Measurements from ENCODE around the gene HK3. TPM values are rescaled to one million over a fixed set of nuclear protein-coding genes. Genes with fewer than 3 reads are reported as not detected.

The HK3 gene
- polyA plus RNA-seq, 3 donors: 4.0 to 48.0 (median 21.6) TPM

DNA sequence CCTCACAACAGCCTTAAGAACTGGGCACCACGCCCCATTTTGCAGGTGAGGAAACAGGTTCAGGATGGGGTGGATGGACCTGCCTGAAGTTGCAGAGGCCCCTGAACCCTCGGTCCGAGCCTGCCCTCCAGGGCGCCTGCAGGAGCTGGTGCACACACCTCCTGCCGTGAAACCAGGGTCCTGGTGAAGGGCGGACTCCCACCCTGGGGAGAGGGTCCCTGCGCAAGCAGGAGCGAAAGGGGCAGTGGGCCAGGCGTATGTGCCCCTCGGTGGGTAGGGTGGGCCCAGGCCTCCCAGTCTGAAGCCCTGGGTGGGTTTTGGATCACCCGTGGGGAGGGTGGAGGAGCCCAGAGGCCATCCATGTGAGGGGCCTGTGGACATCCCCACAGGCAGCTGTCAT lies 37.9 kb downstream of the HK3 start:
- 79 to 85% (median 84%) methylated on average over 11 of the region's 11 CpGs for WGBS, 3 donors
- H3K27ac ChIP-seq (ENCODE audit: low read depth, low read length): no peak overlapping the region

DNA sequence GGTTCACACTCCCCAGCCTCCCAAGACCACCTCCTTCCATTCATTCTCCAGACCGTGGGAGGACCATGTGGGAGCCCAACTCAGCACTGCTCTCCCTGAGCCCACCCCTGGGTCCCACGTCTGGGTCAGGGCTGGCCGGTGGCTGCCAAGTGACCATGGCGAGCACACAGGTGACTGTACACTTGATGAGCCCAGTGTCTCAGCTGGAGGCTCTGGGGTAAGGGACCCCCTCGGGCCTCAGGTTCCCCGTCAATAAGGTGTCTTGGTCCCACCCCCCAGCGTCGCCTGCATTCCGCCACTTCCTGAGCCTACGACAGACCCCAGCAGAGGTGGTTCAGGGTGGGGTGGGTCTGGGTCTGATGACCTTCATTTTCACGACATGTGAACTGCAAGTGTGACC lies 38.8 kb downstream of the HK3 start:
- H3K27ac ChIP-seq (ENCODE audit: low read depth, low read length): no peak overlapping the region
- 60 to 77% (median 74%) methylated on average over 11 of the region's 11 CpGs for WGBS, 3 donors

DNA sequence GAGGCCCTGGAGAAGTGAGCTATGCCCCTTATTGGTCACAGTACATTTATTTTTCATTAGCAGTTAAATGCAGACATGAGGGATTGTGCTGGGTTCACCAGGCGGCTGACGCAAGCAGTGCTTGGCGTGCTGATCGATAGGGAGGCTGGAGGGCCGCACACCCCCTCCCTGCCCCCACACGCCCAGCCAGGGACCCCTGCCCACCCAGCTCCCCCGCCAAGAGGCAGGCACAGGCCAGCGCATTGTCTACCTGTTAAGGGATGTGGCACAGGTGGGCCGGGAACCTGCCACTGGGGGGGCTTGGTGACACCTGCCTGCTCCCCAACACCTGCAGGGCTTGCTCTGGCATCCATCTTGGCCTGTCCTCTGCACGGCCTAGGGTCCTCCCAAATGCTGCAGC lies 39.2 kb downstream of the HK3 start:
- WGBS, 3 donors: 56 to 65% (median 58%) methylated on average over 8 to 10 of the region's 10 CpGs

DNA sequence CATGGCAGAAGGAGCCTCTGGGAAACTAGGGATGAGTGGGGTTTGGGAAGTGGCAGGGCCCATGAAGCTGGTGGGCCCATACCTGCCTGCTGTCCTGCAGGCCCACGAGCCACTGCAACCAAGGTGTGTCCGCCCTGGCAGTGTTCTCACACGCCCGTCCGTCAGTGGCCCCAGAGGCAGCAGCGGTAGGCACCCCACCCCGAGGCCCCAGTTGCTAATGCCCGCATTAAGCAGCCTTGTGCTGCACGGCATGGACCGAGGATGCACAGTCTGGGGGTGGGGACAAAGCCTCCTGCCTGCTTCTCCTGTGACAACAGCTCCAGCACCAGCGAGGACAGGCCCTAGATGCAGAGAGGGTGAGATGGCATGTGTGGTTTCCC lies 41.3 kb downstream of the HK3 start:
- no peak overlapping the region for H3K27ac ChIP-seq (ENCODE audit: low read depth, low read length)
- 70 to 84% (median 80%) methylated on average over 11 of the region's 11 CpGs for WGBS, 3 donors

More for the DNA sequence above, 39.2 kb downstream of the HK3 start:
- H3K27ac ChIP-seq (ENCODE audit: low read depth, low read length): no peak overlapping the region

DNA sequence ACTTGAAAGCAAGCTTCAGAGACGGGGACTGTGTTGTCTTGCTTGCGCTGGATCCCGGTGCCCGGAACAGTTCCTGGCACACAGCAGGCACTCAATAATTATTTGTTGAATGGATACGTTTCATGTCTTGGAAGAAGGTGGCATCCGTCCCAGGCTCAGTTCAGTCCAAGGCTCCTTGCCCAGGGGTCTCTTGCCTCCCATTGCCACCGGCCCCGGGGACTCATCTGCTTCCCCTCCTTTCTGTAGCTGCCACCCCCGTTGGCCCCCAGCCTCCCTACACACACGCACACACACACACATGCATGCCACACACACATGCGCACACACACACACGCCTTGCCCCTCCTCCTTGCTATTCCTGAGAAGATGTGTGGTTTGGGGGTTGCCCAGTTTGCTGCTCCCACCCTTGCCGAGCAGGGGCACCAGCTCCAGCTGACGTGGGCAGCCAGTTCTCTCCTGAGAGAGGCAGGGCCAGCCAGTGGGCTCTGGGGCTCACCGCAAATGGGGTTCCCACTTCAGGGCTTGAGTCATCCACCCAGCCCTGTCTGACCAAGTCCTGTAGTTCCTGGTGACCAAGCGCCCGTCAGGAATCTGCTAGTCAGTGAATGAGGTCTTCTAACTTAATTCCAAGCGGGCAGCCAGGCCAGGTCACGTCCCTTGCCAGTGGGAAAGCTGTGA lies 41.8 kb downstream of the HK3 start:
- WGBS, 3 donors: 69 to 73% (median 69%) methylated on average over 19 of the region's 19 CpGs
- H3K27ac ChIP-seq (ENCODE audit: low read depth, low read length): no peak overlapping the region

DNA sequence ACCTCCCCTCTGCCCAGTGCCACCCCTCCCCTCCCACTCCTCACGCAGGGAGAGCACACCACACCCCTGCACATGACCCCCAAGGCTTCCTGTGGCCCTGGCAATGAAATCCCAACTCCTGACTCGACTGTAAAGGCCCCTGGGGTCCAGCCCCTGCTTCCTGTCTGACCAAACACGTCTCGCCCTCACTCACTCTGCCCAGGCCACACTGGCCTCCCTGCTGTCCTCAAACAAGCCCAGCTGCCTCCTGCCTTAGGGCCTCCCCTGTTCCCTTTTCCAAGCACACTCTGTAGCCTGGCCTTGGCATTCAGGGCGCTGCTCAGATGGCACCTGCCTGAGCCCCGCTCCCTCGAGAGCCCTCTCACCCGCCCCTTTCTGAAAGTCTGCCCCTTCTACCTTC lies 42.4 kb downstream of the HK3 start:
- 59 to 69% (median 60%) methylated on average over 8 of the region's 8 CpGs for whole genome bisulfite sequencing, 3 donors
- H3K27ac ChIP-seq (ENCODE audit: low read depth, low read length): no peak overlapping the region

DNA sequence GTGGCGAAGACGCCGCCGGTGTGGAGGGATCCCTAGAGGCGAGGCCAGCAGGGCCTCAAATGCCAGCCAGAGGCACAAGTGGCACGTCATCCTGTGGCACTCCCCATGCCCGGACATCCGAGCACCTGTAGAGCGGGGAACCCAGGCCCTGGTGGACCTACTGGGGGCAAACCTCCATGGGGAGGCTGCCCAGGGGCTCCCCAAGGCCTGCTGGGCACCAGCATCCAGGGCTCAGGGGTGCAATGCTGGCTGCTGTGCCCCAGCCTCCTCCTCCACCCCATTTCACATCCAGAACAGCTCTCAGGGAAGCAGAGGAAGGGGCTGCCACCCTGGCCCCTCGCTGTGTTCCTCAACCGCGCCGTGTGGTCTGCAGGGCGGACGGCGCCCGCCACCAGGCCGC lies 43.5 kb downstream of the HK3 start:
- WGBS, 3 donors: 90 to 93% (median 90%) methylated on average over 18 of the region's 18 CpGs

DNA sequence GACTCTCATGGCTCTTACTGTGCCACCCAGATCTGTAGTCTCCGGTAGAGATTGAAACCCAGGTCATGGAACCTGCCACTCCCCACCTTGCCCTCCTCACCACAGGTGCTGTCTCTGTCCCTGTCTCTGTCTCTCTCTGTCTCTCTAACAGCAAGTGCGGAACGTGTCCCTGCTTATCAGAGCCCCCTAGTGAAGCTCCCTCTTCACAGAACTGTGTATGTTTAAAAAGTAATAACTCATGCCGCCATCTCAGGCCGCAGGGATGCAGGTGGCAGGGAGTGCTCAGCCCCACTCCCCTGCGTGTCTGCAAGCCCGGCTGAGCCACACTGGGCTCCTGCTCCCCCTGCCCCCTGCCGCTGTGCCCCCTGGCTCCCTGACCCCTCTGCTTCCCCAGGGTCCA lies 45.0 kb downstream of the HK3 start:
- 45 to 49% (median 49%) methylated on average over 7 to 8 of the region's 8 CpGs for WGBS, 3 donors
- no peak overlapping the region for H3K27ac ChIP-seq (ENCODE audit: low read depth, low read length)

More for the DNA sequence above, 43.5 kb downstream of the HK3 start:
- H3K27ac ChIP-seq (ENCODE audit: low read depth, low read length): no peak overlapping the region

DNA sequence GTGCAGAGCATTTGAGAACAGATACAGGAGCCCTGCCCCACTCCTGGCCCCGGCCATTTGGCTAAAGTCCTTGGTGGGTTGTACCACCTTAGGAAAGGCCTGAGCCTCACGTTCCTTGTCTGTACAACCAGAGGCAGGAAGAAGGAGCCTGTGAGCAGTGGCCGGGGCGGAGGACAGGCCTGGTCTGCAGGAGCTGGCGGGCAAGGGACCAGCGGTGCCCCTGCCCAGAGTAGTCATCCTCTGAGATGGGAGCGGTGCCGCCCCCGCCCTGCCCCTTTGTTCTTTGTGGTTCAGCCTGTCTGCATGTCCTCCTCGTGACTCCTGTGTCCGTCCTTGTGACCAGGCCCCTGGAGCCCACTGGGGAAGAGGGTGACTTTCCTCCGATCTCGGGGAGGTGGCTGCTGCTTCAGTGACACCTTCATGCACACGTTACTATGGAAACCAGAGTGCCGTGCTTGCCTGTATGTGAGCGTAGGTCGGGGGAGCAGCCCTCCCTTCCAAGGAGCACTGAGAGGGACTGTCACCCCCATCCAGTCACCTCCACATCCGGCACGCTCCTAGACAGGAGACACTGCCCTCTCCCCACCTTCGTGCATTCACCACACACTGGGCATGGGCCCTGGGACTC lies 45.9 kb downstream of the HK3 start:
- H3K27ac ChIP-seq (ENCODE audit: low read depth, low read length): no peak overlapping the region
- WGBS, 3 donors: 74 to 80% (median 78%) methylated on average over 20 of the region's 20 CpGs

DNA sequence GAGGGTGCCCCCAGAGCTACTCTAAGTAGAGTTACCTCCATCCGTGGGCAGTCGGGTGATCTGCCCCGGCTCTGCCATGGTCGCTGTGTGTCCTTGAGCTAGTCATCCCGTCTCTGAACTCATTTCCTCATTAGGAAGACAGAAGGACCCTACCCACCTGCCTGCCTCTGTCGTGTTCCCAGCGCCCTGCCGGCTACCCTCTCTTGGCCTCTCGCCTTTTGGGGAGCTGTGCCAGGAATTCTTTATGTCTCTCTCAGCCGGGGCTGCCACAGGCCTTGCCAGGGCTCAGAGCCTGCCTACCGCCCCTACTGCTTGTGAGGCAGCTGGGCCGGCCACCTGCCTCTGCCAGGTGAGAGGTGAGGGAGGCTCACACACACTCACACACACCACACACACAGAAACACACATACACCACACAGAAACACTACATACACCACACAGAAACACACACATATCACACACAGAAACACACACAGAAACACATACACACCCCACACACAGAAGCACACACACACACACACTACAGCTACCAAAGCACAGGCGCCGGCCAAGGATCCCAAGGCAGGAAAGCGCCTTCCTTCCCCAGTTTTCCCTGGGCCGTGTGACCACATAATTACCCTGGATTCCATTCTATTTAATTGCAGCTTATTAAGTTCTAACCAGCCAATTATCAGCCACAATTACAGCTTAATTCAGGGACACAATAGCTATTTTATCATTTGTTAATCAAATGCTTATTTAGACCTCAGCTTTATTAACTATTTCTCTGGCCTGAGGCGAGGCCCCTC lies 47.1 kb downstream of the HK3 start:
- WGBS, 3 donors: 38 to 70% (median 60%) methylated on average over 17 of the region's 17 CpGs
- H3K27ac ChIP-seq (ENCODE audit: low read depth, low read length): no peak overlapping the region

DNA sequence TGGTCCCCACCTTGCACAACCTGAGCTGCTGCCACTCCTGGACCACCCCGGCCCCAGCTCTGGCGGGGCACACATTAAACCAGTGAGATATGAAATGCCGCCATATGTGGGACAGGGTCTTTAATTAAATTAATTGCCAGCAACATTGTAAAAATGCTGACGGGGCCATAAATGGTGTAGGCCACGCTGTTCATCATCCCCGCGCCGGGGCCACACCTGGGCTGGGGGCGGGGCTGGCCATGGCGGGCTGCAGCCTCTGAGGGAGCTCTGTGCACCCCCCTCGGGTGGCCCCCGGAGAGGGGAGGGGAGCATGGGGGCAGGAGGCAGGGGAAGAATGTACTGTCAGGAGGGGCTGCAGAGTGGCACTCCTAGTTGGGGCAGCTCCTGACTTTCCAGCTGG lies 47.8 kb downstream of the HK3 start:
- WGBS, 3 donors: 67 to 75% (median 70%) methylated on average over 12 of the region's 12 CpGs
- H3K27ac ChIP-seq (ENCODE audit: low read depth, low read length): no peak overlapping the region

DNA sequence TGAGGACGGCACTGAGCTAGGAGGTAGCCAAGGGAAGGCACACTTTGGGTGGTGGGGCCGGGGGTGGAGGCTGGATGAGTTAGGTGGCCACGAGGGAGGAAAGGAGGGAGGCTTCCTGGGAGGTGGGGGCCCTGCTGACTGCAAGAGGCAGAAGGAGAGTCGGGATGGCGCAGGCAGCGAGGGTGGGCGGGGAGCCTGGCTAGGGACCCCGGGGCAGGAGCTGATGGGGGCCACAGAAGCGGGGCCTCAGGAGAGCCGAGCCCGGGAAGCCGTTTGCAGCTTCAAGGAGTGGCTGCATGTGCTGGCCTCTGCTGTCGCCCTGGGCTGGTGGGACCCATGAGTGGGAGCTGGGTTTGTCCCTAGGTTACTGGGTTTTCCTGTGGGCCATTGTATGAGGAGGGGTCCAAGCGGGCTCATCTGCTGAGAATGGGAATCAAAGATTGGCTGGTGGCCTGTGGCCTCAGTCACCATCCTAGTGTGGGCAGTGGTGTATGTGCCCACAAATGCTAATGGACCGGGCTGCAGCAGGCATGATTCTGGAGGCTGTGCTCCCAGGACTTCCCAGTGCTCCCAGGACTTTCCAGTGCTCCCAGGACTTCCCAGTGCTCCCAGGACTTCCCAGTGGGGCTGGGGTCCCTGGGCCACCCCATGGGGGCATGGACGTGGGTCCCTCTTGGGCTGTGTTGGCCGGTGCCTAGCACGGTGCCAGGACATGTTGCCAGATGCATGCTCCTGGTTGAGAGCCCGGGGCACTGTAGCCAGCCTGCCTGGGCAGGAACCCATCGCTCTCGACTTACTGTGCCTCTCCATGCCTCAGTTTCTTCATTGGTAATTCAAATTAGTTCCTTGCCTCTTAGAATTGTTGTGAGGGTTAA lies 48.5 kb downstream of the HK3 start:
- 73 to 82% (median 79%) methylated on average over 20 to 21 of the region's 21 CpGs for WGBS, 3 donors
- H3K27ac ChIP-seq (ENCODE audit: low read depth, low read length): no peak overlapping the region

DNA sequence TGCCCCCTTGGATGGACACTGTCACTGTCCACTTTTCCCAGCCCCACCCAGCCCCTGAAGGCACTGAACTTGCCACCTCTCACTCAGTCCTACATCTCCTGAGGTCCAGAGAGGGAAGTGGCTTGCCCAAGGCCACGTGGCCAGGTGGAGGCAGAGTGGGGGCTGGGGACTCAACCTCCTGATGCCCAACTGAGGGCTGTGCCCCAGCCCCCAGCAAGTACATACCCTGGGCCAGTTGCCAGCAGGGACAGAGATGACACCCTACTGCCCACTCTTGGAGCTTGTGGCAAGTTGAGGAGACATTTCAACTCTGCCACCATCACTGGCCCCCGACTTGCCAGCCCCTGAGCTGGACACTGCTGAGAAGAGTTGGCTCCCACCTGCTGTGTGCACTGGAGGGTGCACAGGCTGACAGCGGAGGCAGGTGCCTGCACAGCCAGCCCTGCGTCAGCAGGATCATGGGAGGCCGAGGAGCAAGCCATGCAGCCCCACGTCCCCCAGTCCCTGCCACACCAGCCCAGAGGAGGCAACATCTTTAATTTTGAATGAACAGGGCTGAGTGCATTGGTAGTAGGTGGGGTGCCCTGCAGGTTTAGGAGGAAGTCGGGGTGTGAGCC lies 49.4 kb downstream of the HK3 start:
- WGBS, 3 donors: 74 to 76% (median 74%) methylated on average over 7 of the region's 7 CpGs

DNA sequence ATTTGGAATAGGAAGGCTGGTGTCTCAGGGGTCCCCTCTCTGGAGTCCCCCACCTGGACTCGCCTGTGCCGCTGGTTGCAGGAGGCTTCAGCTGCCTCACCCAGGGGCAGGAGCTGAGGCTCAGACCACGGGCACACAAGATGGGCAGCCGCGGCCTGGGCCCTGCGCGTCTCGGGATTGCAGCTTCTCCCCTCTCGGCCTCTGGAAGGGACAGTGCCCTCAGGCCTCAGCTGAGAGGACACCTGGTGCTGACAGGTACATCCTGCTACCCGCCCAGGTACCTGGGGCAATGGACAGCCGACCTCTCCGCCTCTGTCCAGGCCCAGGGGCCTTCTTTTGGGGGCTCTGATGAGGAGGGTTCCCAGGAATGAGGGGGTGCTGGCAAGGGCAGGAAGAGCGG lies 50.5 kb downstream of the HK3 start:
- 82 to 87% (median 85%) methylated on average over 6 to 13 of the region's 13 CpGs for WGBS, 3 donors
- H3K27ac ChIP-seq (ENCODE audit: low read depth, low read length): no peak overlapping the region

More for the DNA sequence above, 49.4 kb downstream of the HK3 start:
- no peak overlapping the region for H3K27ac ChIP-seq (ENCODE audit: low read depth, low read length)

DNA sequence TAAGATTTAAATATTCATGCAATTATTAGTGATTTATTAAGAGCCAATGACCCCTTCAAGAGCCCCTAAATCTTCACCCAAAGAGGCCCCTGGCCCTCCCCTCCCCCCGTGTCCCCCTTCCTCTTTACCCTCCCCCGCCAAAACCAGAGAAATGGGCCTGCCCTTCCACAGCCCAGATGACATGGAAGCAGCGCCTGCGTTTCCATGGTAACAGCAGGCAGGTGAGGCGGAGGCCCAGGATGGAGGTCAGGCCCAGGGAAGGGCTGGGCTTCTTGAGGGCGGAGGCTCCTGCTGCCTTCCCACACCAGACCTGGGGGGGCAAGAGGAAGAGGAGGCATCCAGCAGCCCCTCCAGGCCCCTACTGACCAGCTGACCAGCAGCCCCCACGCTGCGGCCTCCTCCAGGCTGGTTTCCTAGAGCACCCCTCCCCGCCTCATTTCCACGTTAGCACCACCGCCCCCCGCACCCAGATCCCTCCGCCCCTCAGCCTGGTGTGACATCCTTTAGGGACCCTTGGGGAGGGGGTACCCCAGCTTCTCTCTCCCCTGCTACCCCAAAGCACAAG lies 51.3 kb downstream of the HK3 start:
- WGBS, 3 donors: 74 to 80% (median 78%) methylated on average over 13 of the region's 13 CpGs

DNA sequence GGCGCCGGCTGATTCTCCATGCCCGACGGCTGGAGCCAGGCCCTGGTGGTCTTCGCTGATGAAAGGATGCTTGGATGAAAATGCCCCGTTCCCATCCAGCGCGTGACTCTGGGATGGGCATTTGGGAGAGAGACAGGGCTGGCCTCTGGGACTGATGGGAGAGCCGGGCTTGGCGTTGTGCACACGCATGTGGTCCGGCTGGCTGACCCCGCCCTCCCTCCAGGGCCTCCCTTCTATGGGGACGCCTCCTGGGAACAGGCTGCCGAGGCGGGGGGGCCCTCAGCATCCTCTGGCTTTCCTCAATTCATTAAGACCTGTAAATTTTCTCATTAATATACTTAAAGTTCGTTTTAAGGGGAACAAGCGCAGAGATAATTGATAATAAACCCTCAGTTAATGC lies 52.0 kb downstream of the HK3 start:
- WGBS, 3 donors: 46 to 53% (median 51%) methylated on average over 18 of the region's 18 CpGs
- H3K27ac ChIP-seq (ENCODE audit: low read depth, low read length): no peak overlapping the region

More for the DNA sequence above, 51.3 kb downstream of the HK3 start:
- no peak overlapping the region for H3K27ac ChIP-seq (ENCODE audit: low read depth, low read length)

DNA sequence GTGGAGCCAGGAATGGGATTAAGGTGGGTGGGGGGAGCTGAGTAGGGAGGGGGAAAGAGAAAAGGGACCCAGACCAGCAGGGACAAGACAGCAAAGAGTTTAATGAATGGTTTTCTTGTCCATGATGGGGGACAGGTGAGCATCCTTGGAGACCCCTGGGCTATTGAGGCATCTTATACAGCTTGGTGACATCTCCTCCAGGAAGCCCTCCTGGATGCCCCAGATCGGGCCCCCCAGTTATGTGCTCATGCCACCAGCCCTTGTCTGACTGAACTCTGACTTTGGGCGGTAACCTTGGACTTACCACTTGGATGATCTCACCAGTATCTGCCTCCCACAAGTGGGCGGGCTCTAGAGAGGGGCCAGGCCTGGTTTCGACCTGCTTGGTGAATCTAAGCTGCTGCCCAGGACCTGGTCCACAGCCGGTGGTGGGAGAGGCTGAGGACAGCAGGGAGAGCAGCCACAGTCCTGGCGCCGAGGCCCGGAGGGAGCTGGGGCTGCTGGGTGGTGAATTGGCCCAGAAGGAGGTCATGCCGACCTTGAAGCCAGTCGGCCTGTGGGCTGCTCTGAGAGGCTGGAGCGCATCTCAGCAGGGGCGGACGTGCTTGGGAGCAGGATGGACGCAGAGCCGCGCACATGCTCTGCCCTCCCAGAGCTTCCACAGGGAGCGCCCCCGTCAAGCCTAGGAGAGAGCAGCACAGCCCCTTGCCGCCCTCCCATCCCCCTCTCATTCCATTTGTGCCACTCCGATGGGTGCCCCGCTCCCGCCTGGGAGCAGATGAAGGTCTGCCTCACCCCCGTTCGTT lies 52.6 kb downstream of the HK3 start:
- H3K27ac ChIP-seq (ENCODE audit: low read depth, low read length): no peak overlapping the region
- WGBS, 3 donors: 37 to 46% (median 42%) methylated on average over 23 to 24 of the region's 24 CpGs

Data from adipose tissue (tissue), 3 donors.